GM12892 (cell line): ENCODE data around the gene FAM53A.
"Not testable (repeated sequence)": the region's sequence is repeated elsewhere in the genome, so short reads cannot be mapped to it uniquely, and the experiment has no call there.

ENCODE experiments used
- DNase-seq: peaks from one replicate; pipeline ENCODE4 v3.0.0; 2011; ENCODE audit not compliant: insufficient read length
- FAIRE-seq: peaks from 2 replicates; lab custom pipeline; 2011; peaks lifted over from hg19 to GRCh38; lab: Jason Lieb, UNC
- POLR2A ChIP-seq: IDR thresholded peaks from 2 replicates; pipeline ENCODE4 v1.6.1; 2011; ENCODE audit warnings: low read depth, low read length, control low read depth
- POLR2AphosphoS5 ChIP-seq: IDR thresholded peaks from 2 replicates; pipeline ENCODE4 v1.6.1; 2011; ENCODE audit warnings: low read depth, low read length, control low read depth
- TAF1 ChIP-seq: IDR thresholded peaks from 2 replicates; pipeline ENCODE4 v1.6.1; 2011; ENCODE audit warnings: low read depth, mild to moderate bottlenecking, control low read depth, low read length, borderline replicate concordance

FAM53A gene

DNA sequence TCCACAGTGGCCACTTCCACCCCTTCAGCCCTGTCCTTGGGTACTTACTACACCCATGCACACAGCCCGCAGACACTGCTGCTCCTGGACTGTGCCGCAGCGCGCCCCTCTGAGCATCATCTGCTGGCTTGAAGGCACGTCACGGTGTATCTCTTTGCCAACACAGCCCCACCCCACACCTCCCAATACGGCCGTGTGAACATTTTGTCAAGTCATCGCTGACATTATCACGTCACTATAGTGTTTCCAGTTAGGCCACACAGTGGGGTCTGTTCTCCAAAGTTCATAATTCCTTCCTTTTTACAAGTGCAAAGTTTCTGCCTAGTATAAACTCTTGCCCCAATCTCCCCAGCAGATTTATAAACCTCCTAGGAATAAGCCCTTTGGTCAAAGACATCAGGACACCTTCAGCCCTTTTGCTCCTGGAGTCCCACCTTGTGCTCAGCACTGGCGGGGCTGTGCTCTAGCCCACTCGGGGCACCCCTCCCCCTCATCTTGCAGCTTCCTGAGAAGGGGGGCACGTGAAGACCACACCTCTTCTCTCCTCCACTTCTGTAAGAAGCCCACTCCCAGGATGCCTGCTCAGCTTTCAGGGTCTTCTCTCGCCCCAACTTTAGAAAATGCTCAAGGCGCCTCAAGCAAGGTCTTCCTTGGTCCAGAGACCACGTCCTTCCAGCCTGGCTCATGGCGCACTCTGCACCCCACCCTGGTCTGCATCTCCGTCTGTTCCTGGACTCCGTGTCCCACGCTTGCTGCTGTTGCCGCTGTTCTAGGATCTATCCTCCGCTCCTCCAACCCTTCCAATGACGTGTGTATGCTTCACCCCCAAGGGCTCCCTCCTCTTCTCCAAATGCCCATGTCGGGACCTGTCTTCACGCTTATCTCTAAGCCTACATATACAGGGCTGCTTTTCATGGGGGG lies 7.2 kb downstream of the FAM53A start:
- no peak for DNase-seq

DNA sequence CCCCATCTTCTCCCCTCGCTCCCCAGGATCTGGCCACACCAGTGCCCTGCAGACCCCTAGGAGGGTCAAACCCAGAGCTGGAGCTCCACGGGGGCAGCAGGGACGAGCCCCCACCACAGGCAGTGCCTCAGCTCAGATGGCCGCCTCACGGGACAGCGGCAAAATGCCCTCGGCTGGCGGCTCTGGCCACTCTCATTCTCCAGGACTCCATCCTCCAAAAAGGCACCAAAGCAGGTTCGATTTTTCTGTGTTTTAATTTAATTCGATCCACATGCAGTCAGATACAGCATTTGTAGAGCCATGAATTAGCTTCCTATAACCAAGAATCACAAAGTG lies 8.3 kb downstream of the FAM53A start:
- TF ChIP-seq TAF1 (no peak), POLR2A (no peak), POLR2AphosphoS5 (no peak)
- FAIRE-seq (no peak), DNase-seq (no peak)

More for the DNA sequence above, 7.2 kb downstream of the FAM53A start:
- no peak for FAIRE-seq
- TF ChIP-seq TAF1 (no peak), POLR2AphosphoS5 (no peak), POLR2A (no peak)

DNA sequence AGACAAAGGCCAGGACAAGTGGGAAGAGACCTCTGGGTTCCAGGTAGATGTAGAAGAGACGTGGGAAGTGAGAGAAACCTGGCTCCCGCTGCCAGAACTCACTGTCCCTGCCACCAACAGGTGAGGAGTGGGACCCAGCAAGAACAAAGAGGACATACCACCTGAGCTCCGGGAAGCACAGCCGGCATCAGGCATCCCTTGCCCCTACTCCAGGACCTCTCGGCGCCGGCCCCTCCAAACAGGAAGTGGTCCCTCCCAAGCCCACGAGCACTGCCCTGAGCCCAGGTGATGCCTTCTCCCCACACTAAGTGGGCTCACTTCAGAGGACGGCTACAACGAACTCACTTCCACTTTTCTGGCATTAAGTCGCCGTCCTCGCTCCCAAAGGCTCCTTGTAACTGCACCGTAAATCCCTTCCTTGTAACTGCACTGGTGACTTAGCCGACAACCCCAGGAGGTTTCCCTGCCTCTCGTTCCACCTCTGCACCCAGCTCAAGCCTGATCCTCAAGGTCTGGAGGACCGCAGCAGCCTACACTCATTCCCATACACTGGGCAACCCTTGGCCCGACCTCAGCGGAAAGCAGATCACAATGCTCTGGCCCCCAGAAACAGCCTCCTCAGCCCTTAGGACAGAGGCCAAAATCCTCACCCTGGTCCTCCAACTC lies 8.8 kb downstream of the FAM53A start:
- TF ChIP-seq POLR2A (no peak), POLR2AphosphoS5 (no peak), TAF1 (no peak)
- DNase-seq: no peak
- no peak for FAIRE-seq

DNA sequence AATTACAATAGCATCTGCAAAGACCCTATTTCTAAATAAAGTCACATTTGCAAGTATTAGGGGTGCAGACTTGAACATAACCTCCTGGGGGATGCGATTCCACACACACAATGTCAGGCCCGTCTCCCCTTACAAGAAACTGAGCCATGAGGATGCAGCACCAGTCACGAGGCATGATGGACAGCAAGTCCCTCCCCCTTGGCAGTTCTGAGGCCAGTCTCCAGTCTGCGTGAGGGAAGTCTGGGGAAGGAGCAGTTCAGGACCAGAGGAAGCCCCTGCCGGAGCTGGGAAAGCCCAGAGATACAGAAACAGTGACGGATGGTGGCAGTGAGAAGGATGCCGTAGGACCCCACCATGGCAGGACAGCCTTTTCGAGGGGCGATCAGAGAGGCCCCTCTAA lies 9.4 kb downstream of the FAM53A start:
- FAIRE-seq (no peak), DNase-seq (no peak)
- TF ChIP-seq POLR2A (no peak), TAF1 (no peak), POLR2AphosphoS5 (no peak)

- DNase-seq (no peak), FAIRE-seq (no peak)
- TF ChIP-seq POLR2A (no peak), POLR2AphosphoS5 (no peak), TAF1 (no peak)
Observed at GRCh38 chr4:1673671-1674070, 10.4 kb downstream of the FAM53A start.

- FAIRE-seq: not testable (repeated sequence)
Observed at GRCh38 chr4:1671011-1671410, 13.1 kb downstream of the FAM53A start.

DNA sequence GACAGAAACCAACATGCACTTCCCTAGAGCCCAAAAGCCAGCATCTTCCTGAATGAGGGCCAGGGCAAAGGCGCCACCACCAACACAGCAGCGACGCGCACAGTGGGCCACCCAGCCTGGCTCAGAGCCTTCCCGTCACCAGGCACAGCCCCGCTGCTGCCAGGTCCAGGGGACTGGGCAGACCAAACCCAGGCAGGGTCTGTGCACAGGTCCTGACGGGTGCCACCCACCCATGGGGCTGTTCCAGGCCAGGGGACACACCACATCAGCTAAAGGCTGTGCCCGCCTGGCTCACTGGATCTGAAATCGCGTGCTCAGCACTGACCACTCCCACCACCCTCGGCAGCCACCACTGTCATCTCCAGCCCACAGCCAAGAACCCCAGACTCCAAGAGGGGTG lies 13.8 kb downstream of the FAM53A start:
- DNase-seq (no peak), FAIRE-seq (no peak)
- TF ChIP-seq POLR2A (no peak), TAF1 (no peak), POLR2AphosphoS5 (no peak)

More at GRCh38 chr4:1671011-1671410, 13.1 kb downstream of the FAM53A start:
- not testable (repeated sequence) for DNase-seq

DNA sequence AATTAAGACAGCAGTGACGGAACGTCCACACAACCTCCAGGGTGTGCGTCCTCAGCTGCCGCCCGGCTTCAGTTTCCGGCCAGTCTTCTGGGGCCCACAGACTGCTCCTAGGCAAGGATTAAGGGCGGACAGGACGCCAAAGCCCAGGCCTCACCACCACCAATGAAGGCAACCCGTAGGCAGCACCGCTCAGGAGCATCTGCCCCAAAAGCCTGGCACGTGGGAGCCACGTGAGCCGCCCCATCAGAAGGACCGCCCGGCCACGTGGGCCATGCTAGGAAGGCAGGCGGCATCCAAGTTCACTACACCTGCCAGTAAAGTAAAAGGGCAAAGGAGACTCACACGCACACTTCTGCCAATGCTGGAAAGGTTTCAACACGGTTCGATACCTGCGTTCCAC lies 14.3 kb downstream of the FAM53A start:
- DNase-seq (no peak), FAIRE-seq (no peak)
- no peak for TF ChIP-seq POLR2AphosphoS5
- TF ChIP-seq POLR2A: no peak
- no peak for TF ChIP-seq TAF1

DNA sequence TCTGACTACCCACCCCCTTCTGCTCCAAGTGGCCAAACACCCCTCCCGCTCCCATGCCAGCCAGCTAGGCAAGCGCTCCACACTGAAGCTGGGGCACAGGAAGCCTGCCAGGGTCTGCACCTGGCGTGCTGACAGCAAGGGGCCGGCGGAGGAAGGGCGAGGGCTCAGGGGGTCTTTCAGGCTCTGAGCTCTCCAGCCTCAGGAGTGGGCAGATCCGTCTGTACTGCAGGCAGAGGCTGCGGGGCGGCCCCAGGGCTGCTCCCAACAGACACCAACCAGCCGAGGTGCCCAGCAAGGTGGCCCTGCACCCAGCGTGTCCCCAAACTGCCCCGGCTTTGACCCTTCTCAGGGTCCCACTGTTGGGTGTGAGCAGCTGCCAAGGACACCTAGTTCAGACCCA lies 14.8 kb downstream of the FAM53A start:
- DNase-seq: no peak
- FAIRE-seq: no peak
- no peak for TF ChIP-seq TAF1
- no peak for TF ChIP-seq POLR2AphosphoS5
- no peak for TF ChIP-seq POLR2A

DNA sequence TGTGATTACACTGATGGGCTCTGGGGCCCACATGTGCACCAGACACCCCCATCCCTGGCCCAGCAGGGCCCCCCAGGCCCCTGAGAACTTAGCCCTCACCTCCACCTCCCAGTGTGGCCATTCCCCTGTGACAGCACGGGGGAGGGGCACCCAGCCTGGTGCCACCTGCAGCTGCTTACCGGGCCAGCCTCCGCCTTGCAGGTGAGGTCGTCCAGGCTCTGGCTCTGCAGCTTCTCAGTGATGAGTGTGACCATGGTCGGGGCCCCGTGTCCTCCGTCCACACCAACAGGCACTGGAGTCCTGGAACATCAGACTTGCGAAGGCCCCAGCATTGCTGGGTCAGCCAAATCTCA lies 15.6 kb downstream of the FAM53A start:
- DNase-seq: peak; percentile 7
- TF ChIP-seq POLR2AphosphoS5: no peak
- TF ChIP-seq TAF1: no peak
- no peak for TF ChIP-seq POLR2A
- FAIRE-seq: no peak

GRCh38 chr4:1667273-1667672 lies 16.8 kb downstream of the FAM53A start:
- DNase-seq: no peak
- no peak for FAIRE-seq
- TF ChIP-seq POLR2AphosphoS5: no peak
- TF ChIP-seq POLR2A: no peak
- TF ChIP-seq TAF1: no peak

- TF ChIP-seq POLR2A: no peak
- TF ChIP-seq TAF1: no peak
- TF ChIP-seq POLR2AphosphoS5: no peak
- FAIRE-seq: no peak
- no peak for DNase-seq
Observed at GRCh38 chr4:1666391-1666790, 17.7 kb downstream of the FAM53A start.

GRCh38 chr4:1664141-1664540 lies 20.0 kb downstream of the FAM53A start:
- DNase-seq (no peak), FAIRE-seq (no peak)
- no peak for TF ChIP-seq POLR2A
- no peak for TF ChIP-seq TAF1
- no peak for TF ChIP-seq POLR2AphosphoS5
